Osteoblast (primary cell): ENCODE results near the gene SNX27. TPM values are rescaled to one million over a fixed set of nuclear protein-coding genes. Genes with fewer than 3 reads are reported as not detected.

Source experiments
- DNase-seq: peaks from one replicate; pipeline ENCODE4 v3.0.0; 2011; ENCODE audit warnings: low spot score, mixed read lengths; ENCODE audit not compliant: insufficient read length; ENCODE audit errors: missing footprints
- H2AFZ ChIP-seq: 2 replicates; pipeline ENCODE4 v1.6.0; 2011; ENCODE audit warnings: mild to moderate bottlenecking, low read length
- H3K27ac ChIP-seq: 2 replicates; pipeline ENCODE4 v1.5.1; 2011; ENCODE audit warnings: mild to moderate bottlenecking, low read depth, low read length, moderate library complexity
- H3K27me3 ChIP-seq: 2 replicates; pipeline ENCODE4 v1.6.0; 2012; ENCODE audit warnings: mild to moderate bottlenecking, control low read depth, inconsistent platforms, low read length, moderate library complexity; ENCODE audit not compliant: insufficient read depth
- H3K36me3 ChIP-seq: 2 replicates; pipeline ENCODE4 v1.5.1; 2011; ENCODE audit warnings: mild to moderate bottlenecking, low read length, control low read depth, moderate library complexity; ENCODE audit not compliant: insufficient read depth
- H3K4me1 ChIP-seq: 2 replicates; pipeline ENCODE4 v1.5.1; 2011; ENCODE audit warnings: mild to moderate bottlenecking, low read length, control low read depth, moderate library complexity; ENCODE audit not compliant: insufficient read depth
- H3K4me2 ChIP-seq: 2 replicates; pipeline ENCODE4 v1.6.0; 2011; ENCODE audit warnings: mild to moderate bottlenecking, low read length; ENCODE audit not compliant: insufficient read depth
- H3K4me3 ChIP-seq: fragments of 200-600 bp; sonication (generic); 3 replicates; pipeline ENCODE4 v1.5.1; 2012; ENCODE audit warnings: mild to moderate bottlenecking, low read length, inconsistent platforms; ENCODE audit not compliant: insufficient read depth
- H3K79me2 ChIP-seq: 2 replicates; pipeline ENCODE4 v1.6.0; 2012; ENCODE audit warnings: mild to moderate bottlenecking, low read length, control low read depth, inconsistent platforms; ENCODE audit not compliant: insufficient read depth
- H3K9me3 ChIP-seq: 2 replicates; pipeline ENCODE4 v1.5.1; 2011; ENCODE audit warnings: low read depth, low read length, control low read depth
- H4K20me1 ChIP-seq: 2 replicates; pipeline ENCODE4 v1.6.0; 2012; ENCODE audit warnings: mild to moderate bottlenecking, low read length, control low read depth; ENCODE audit not compliant: insufficient read depth
- CTCF ChIP-seq: IDR thresholded peaks from 2 replicates; pipeline ENCODE4 v1.5.1; 2011; ENCODE audit warnings: mild to moderate bottlenecking, low read depth, low read length, moderate library complexity; ENCODE audit errors: extremely low read depth
- total RNA-seq: library from RNA; depleted of rRNA; stranded (reverse); fragments of >200 nt; gene quantifications from 2 replicates; pipeline ENCODE4 v1.2.3, GENCODE V29; 2012

Gene SNX27
- total RNA-seq, 1 donor, result 23.5 TPM

DNA sequence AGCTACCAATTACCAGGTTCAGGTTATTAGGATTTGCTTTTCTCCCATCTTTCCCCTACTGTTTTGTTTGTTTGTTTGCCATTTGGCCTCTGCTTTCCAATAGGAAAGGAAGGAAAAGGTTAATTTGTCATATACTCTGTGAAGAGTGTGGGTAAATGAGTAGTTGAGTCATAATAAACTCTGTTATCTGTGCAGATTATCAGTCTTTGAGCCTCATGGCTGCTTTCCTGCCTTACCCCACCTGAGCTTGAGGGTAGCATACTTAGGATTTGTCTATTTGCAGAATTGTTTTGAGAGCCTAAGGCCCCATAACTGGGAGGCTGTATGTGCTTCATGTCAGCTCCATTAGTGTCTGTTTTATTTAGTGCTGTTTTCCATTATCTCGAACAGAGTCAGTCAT, 32.9 kb upstream of the SNX27 start:
- Histone ChIP-seq H3K27ac (no peak overlapping the region), H2AFZ (no peak overlapping the region), H3K36me3 (peaks cover 80% of the 10 kb centered on the region), H3K4me2 (no peak overlapping the region), H4K20me1 (no peaks in the 10 kb centered on the region), H3K27me3 (no peaks in the 10 kb centered on the region), H3K4me3 (no peak overlapping the region), H3K9me3 (no peaks in the 10 kb centered on the region), H3K79me2 (no peaks in the 10 kb centered on the region), H3K4me1 (peaks cover 19% of the 10 kb centered on the region)
- DNase-seq, result no peak
- TF ChIP-seq CTCF, result no peak

DNA sequence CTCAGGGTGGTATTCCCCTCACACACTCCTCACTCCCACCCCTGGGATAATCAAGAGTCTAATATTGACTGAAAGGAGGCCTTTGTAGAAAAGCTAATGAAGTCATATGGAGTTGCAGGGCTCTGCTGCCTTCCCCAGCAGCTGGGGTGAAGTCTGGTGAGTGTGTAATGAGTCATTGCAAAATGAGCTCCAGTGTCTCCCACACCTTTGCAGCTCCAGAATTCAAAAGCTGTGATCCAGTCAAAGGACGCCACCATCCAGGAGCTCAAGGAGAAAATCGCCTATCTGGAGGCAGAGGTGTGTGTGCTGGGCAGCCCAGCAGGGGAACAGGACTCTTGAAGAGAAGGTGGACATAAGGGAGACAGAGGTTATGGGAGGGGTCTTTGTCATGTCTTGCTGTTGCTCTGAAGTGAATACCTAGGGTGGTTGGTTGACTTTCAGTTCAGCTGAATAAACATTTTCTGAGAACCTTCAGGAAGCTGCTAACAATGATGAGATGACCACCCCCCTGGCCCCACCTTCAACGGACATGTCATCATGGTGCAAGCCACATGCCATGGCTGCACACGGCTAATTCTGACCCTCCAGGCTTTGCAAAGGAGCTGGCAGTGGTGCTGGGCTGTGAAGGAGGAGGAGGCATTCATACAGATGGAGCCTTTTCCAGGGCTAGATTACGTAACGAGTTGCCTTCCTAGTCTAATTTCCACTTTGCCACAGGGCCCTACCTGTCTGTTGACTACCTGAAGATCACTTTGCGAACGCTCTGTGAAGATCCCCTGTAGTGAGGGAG, 32.2 kb upstream of the SNX27 start:
- TF ChIP-seq CTCF, result no peak
- H3K27ac ChIP-seq, result no peak overlapping the region
- H3K79me2 ChIP-seq, result no peaks in the 10 kb centered on the region

GRCh38 chr1:151581451-151581850, 30.4 kb upstream of the SNX27 start:
- H3K4me1 ChIP-seq, result peaks cover 8% of the 10 kb centered on the region
- H2AFZ ChIP-seq, result no peak overlapping the region
- no peak for TF ChIP-seq CTCF
- H3K36me3 ChIP-seq, result peaks cover 60% of the 10 kb centered on the region
- DNase-seq, result no peak
- no peak overlapping the region for H3K27ac ChIP-seq
- H3K27me3 ChIP-seq, result no peaks in the 10 kb centered on the region
- H3K4me3 ChIP-seq, result no peak overlapping the region
- H3K4me2 ChIP-seq, result no peak overlapping the region
- H3K9me3 ChIP-seq, result no peaks in the 10 kb centered on the region
- H4K20me1 ChIP-seq, result no peaks in the 10 kb centered on the region
- no peaks in the 10 kb centered on the region for H3K79me2 ChIP-seq

More for the DNA sequence above, 32.2 kb upstream of the SNX27 start:
- H3K9me3 ChIP-seq, result no peaks in the 10 kb centered on the region
- H3K4me3 ChIP-seq, result no peak overlapping the region
- no peak overlapping the region for H2AFZ ChIP-seq
- no peak overlapping the region for H3K4me2 ChIP-seq
- H4K20me1 ChIP-seq, result no peaks in the 10 kb centered on the region
- DNase-seq, result no peak
- H3K4me1 ChIP-seq, result peaks cover 16% of the 10 kb centered on the region
- no peaks in the 10 kb centered on the region for H3K27me3 ChIP-seq
- peaks cover 75% of the 10 kb centered on the region for H3K36me3 ChIP-seq

DNA sequence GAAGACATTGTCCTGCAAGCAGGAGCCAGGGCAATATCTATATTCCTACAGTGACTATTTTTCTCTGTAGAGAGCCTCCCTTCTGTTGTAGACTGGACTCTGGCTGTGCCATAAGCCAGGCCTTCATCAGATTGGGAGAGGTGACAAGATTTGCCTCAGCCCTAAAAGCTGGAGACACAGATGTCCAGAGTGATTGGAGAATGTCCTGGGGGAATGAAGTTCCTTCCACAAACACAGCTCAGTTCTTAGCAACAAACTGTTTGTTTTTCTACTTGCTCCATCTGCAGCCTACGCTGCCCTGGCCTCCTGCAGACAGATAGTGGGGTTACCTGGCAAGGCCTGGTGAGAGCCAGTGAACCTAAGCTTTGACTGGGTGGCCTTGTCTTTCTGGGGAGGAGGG, 29.9 kb upstream of the SNX27 start:
- peaks cover 8% of the 10 kb centered on the region for H3K4me1 ChIP-seq
- H3K27ac ChIP-seq, result no peak overlapping the region
- no peaks in the 10 kb centered on the region for H3K9me3 ChIP-seq
- H3K79me2 ChIP-seq, result no peaks in the 10 kb centered on the region
- no peak overlapping the region for H3K4me2 ChIP-seq
- TF ChIP-seq CTCF, result no peak
- no peak overlapping the region for H2AFZ ChIP-seq
- no peaks in the 10 kb centered on the region for H4K20me1 ChIP-seq
- no peaks in the 10 kb centered on the region for H3K27me3 ChIP-seq
- no peak overlapping the region for H3K4me3 ChIP-seq
- H3K36me3 ChIP-seq, result peaks cover 60% of the 10 kb centered on the region
- DNase-seq, result no peak
